GDM1 (cell line): ENCODE results near the gene CACNB2.

Experiments
- DNase-seq: peaks from one replicate; lab custom pipeline; 2025; lab: John Stamatoyannopoulos, UW

The CACNB2 gene

GRCh38 chr10:18514537-18514936 is 374.3 kb downstream of the CACNB2 start:
- DNase-seq, result no peak

GRCh38 chr10:18516851-18517250 is 376.6 kb downstream of the CACNB2 start:
- no peak for DNase-seq

- DNase-seq, result no peak
These were observed 382.8 kb downstream of the CACNB2 start for GRCh38 chr10:18523025-18523424.

- DNase-seq, result no peak
These were observed 383.6 kb downstream of the CACNB2 start for GRCh38 chr10:18523858-18524257.

GRCh38 chr10:18527687-18528086 is 387.5 kb downstream of the CACNB2 start:
- no peak for DNase-seq

- no peak for DNase-seq
These were observed 388.1 kb downstream of the CACNB2 start for GRCh38 chr10:18528292-18528691.

GRCh38 chr10:18532881-18533535 is 392.8 kb downstream of the CACNB2 start:
- DNase-seq, result no peak

- DNase-seq, result no peak
These were observed 393.7 kb downstream of the CACNB2 start for GRCh38 chr10:18533896-18534295.

GRCh38 chr10:18539335-18539734 is 399.1 kb downstream of the CACNB2 start:
- DNase-seq, result no peak

GRCh38 chr10:18540195-18540594 is 400.0 kb downstream of the CACNB2 start:
- no peak for DNase-seq

- no peak for DNase-seq
These were observed 402.6 kb downstream of the CACNB2 start for GRCh38 chr10:18542832-18543231.

GRCh38 chr10:18545621-18546305 is 405.5 kb downstream of the CACNB2 start:
- DNase-seq, result no peak

GRCh38 chr10:18549105-18549504 is 408.9 kb downstream of the CACNB2 start:
- DNase-seq, result no peak

- no peak for DNase-seq
These were observed 411.2 kb downstream of the CACNB2 start for GRCh38 chr10:18551473-18551872.

- no peak for DNase-seq
These were observed 414.3 kb downstream of the CACNB2 start for GRCh38 chr10:18554479-18554878.

- DNase-seq, result no peak
These were observed 416.4 kb downstream of the CACNB2 start for GRCh38 chr10:18556522-18557147.

- no peak for DNase-seq
These were observed 417.7 kb downstream of the CACNB2 start for GRCh38 chr10:18557960-18558359.

- no peak for DNase-seq
These were observed 421.8 kb downstream of the CACNB2 start for GRCh38 chr10:18561861-18562551.

- no peak for DNase-seq
These were observed 422.9 kb downstream of the CACNB2 start for GRCh38 chr10:18563003-18563726.

- DNase-seq, result no peak
These were observed 424.8 kb downstream of the CACNB2 start for GRCh38 chr10:18565006-18565405.

GRCh38 chr10:18566177-18566576 is 426.0 kb downstream of the CACNB2 start:
- DNase-seq, result no peak

GRCh38 chr10:18567343-18567856 is 427.2 kb downstream of the CACNB2 start:
- DNase-seq, result no peak
